ENCODE measurements around the gene GLMP. TPM values are rescaled to one million over a fixed set of nuclear protein-coding genes. Genes with fewer than 3 reads are reported as not detected.
"Not testable (repeated sequence)": the region's sequence is repeated elsewhere in the genome, so short reads cannot be mapped to it uniquely, and the experiment has no call there.

The GLMP gene
- 23.7 and 37.2 TPM in 2 replicates for total RNA-seq

- DNase-seq (ENCODE audit: low read depth), result peak; percentile 53
Observed at GRCh38 chr1:156295391-156295947, at the start of gene GLMP. GLMP (minus strand) TSS chr1:156295679; CDS start chr1:156295645, 34 bp downstream.

- DNase-seq (ENCODE audit: low read depth), result no peak
Observed at GRCh38 chr1:156344409-156344808, 48.9 kb upstream of the GLMP start.

- peak; percentile 20 for DNase-seq (ENCODE audit: low read depth)
Observed at GRCh38 chr1:156342166-156342955, 46.9 kb upstream of the GLMP start.

DNA sequence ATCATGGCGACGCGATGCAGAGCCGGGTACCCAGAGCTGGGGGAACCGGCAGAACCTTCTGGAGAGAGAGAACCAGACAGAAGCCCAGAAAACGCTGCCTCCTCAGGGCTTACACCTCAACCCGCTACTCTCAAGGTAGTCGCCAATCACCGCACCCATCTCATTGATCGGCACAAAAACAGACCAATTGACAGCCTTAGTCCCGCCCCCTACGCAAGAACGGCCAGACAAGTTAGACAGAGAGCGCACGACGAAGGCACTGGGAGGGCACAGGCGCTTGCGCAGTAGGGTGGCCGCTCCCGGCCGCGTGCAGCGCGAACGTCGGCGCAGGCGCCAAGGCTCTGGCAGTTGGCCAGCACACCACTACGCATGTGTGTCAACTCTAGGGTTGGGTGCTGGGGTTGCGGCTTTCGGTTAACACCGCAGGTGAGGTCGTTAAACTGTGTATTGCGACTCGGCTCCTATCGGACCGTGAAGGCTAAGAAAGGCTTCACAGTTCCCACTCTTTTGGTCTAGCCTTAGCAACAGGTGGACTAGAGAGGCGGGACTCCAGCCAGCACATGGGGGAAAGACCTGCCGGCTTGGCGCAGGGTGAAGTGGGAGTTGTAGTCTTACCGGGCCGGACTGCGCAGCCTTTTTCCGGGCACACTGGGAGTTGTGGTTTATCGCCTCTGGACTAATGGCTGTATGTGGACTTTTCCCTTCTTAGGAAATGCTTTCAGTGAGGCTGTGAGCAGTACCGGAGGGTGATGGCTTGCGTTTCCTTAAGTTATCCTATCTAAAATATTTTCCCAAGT is 42.9 kb upstream of the GLMP start, which contains the start of the genes CCT3 and TSACC:
Gene CCT3 (minus strand): TSS at position 113 of the 797 bp plus-strand sequence. CDS start 108 bp downstream, at position 5.
Gene TSACC (plus strand): TSS at position 347 of the 797 bp plus-strand sequence. CDS start 1,232 bp downstream, outside the sequence.
- DNase-seq (ENCODE audit: low read depth), result peak; percentile 99

- DNase-seq (ENCODE audit: low read depth), result no peak
Observed at GRCh38 chr1:156337888-156338179, 42.4 kb upstream of the GLMP start.

- DNase-seq (ENCODE audit: low read depth), result peak; percentile 16
Observed at GRCh38 chr1:156337052-156337887, 41.8 kb upstream of the GLMP start.

GRCh38 chr1:156336242-156336641 is 40.8 kb upstream of the GLMP start:
- peak; percentile 11 for DNase-seq (ENCODE audit: low read depth)

- not testable (repeated sequence) for DNase-seq (ENCODE audit: low read depth)
Observed at GRCh38 chr1:156323179-156323578, 27.7 kb upstream of the GLMP start.

- DNase-seq (ENCODE audit: low read depth), result no peak
Observed at GRCh38 chr1:156320560-156320959, 25.1 kb upstream of the GLMP start.

GRCh38 chr1:156319664-156320063 is 24.2 kb upstream of the GLMP start:
- DNase-seq (ENCODE audit: low read depth), result peak; percentile 28

- DNase-seq (ENCODE audit: low read depth), result no peak
Observed at GRCh38 chr1:156316909-156317308, 21.4 kb upstream of the GLMP start.

GRCh38 chr1:156310962-156311361 is 15.5 kb upstream of the GLMP start:
- peak; percentile 44 for DNase-seq (ENCODE audit: low read depth)

- peak; percentile 33 for DNase-seq (ENCODE audit: low read depth)
Observed at GRCh38 chr1:156308078-156308477, 12.6 kb upstream of the GLMP start.

DNA sequence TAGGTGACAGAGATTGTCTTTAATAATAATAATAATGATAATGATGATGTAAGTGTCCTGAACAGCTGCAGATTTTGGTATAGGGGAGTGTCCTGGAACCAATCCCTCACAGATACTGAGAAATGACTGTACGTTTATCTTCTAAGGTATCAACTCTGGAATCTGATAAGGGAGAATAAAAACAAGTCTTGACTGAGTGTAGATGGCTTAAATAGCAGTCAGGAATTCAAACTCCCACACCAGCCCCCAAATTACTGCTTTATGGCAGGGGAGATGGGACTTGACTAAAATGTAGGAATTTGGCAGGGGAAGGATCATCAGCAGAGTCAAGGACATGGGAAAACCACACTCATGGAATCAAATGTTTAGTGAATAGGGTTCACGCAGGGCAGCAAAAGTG is 9.7 kb upstream of the GLMP start:
- DNase-seq (ENCODE audit: low read depth), result no peak

GRCh38 chr1:156303241-156303640 is 7.8 kb upstream of the GLMP start:
- no peak for DNase-seq (ENCODE audit: low read depth)

- DNase-seq (ENCODE audit: low read depth), result no peak
Observed at GRCh38 chr1:156298852-156299357, 3.4 kb upstream of the GLMP start, which contains the start of gene VHLL. VHLL (minus strand) TSS chr1:156299307; CDS start chr1:156299189, 118 bp downstream.

- no peak for DNase-seq (ENCODE audit: low read depth)
Observed at GRCh38 chr1:156293895-156294294, 1.6 kb downstream of the GLMP start.

DNA sequence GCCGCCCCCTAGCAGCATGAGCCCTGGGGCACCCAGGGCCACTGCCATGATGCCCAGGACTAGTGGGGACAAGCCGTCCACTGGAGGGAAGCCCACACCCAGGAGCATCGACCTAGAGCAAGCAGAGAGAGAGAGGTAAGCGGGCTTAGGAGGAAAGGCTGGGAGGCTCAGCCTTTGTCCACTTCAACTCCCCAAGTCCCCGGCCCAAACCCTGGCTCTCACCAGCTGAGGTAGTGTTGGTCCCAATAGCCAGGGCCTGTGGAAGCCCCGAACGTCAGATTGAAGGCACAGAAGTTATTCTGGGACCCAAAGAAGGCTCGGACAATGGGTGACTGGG is 2.4 kb downstream of the GLMP start:
- DNase-seq (ENCODE audit: low read depth), result no peak

DNA sequence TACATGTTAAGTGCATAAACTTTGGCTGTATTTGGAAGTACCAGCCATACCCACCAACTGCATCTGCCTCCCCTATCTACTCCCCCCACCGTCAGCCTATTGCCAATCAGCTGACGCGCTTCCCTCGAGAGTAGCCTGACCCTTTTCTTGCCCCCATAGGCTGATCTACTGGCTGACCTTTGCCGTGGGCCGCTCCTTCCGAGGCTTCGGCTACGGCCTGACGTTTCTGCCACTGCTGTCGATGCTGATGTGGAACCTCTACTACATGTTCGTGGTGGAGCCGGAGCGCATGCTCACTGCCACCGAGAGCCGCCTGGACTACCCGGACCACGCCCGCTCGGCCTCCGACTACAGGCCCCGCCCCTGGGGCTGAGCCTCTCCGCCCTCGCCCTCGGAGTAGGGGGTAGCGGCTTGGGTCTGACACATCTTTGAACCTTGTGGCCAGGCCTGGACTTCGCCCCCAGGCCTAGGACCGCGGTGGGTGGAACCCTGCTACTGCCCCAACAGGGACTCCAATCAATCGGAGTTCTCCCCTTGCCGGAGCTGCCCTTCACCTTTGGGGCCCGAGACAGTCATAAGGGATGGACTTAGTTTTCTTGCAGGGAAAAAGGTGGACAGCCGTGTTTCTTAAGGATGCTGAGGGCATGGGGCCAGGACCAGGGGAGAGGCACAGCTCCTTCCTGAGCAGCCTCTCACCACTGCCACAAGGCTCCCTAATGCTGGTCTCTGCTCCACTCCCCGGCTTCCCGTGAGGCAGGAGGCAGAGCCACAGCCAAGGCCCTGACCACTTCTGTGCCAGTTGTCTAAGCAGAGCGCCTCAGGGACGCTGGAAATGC is 4.0 kb downstream of the GLMP start:
- peak; percentile 70 for DNase-seq (ENCODE audit: low read depth)

GRCh38 chr1:156289857-156290256 is 5.6 kb downstream of the GLMP start:
- no peak for DNase-seq (ENCODE audit: low read depth)

Measured in renal cortical epithelial cell (primary cell).